HG02610 (cell line): ENCODE measurements around the gene GGT1.
"Not testable (repeated sequence)": the region's sequence is repeated elsewhere in the genome, so short reads cannot be mapped to it uniquely, and the experiment has no call there.

Experiments used
- ATAC-seq: cut with Tn5 transposase; IDR thresholded peaks from one replicate; pipeline ENCODE4 v1.9.1; 2021; ENCODE audit warnings: mild to moderate bottlenecking, moderate library complexity; ENCODE audit not compliant: unreplicated experiment

GGT1 gene

DNA sequence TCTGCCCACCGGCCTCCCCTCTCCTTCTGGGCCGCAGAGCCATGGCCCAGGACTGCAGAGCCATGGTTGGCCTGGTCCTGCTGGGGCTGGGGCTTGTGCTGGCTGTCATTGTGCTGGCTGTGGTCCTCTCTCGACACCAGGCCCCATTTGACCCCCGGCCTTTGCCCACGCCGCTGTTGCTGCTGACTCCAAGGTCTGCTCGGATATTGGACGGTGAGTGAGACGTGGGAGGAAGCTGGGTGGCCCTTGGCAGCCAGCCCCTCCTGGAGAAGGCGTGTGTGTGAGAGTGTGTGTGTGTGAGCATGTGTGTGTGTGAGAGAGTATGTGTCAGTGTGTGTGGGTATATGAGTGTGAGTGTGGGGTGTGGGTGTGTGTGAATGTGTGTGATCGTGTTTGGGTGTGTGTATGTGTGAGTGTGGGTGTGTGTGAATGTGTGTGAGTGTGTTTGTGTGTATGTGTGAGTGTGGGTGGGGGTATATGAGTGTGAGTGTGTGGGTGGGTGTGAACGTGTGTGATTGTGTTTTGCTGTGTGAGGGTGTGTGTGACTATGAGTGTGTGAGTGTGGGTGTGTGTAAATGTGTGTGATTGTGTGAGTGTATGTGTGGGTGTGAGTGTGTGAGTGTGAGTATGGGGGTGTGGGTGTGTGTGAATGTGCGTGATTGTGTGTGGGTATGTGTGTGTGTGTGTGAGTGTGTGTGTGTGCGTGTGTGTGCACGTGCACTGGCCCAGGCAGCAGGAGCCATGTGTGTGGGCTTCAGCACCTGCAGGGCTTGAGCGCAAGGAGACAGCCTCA, 30.4 kb downstream of the GGT1 start:
- ATAC-seq, result not testable (repeated sequence)

DNA sequence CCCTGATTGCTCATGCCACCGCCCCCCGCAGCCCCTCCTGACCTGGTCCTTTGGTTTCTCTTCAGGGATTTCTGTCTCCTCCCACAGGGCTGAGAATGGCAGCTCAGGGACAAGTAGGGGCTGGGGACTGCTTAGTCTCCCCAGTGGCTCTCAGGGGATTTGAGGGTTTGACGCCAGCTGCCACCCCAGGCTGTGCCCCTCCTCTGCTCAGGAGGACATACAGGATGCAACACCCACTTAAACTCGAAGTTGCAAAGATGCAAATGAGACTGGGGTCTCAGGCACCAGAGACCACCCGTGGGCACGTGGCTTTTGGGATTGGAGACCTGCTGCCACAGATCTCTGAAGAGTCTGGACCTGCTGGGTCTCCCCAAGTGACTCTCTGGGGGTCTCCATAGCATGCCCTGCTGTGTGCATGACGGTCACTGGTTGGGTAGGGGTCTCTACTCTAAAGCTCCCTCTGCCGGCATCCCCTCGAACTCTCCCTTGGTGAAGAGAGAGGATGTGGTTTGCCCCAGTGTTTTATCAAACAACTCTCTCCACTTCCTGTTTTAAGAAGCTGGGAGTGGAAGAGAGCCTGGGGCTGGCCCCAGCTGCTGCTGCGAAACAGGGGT, 31.9 kb downstream of the GGT1 start:
- not testable (repeated sequence) for ATAC-seq

DNA sequence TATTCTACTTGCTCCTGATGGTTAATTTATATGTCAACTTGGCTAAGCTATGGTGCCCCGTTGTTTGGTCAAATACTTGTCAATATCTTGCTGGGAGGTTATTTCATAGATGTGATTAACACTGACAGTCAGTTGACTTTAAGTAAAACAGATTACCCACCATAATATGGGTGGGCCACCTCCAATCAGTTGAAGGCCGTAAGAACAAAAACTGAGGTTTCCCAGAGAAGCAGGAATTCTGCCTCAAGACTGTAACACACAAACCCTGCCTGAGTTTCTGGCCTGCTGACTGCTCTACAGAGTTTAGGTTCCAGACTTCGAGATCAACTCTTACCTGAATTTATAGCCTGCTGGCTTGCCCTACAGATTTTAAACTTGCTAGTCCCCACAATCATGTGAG, 33.5 kb downstream of the GGT1 start:
- not testable (repeated sequence) for ATAC-seq

DNA sequence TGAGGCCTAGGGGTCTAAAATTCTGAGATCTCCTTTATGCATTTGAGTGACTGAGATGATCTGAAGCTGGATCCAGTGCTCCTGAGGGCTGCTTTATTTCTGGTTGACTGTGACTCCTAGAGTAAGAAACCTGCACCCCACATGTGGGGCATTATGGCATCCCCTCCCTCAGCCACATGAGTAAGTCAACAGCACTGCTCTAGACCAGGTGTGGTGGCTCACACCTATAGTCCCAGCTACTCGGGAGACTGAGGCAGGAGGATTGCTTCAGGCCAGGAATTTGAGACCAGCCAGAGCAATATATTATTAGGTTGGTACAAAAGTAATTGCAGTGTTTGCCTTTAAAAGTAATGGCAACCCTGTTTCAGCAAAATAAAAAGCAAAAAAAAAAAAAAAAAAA, 39.3 kb downstream of the GGT1 start:
- ATAC-seq, result not testable (repeated sequence)

DNA sequence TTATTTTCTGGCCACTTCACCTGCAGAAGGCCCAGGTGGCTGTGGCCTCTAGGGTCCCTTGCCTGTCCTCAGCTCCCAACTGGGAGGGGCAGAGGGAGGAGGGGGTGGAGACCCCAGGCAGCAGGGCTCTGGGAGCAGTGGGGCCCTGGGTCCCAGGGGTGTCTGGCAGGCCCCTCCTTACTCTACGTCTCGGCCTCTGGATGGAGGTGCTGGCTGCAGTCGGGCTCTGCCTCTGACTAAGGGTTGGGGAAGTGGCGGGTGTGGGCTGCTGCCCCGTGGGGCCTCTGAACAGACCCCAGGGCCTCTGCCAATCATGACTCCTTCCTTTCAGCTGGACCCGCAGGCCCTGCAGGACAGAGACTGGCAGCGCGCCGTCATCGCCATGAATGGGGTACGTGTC, 41.4 kb downstream of the GGT1 start:
- not testable (repeated sequence) for ATAC-seq

DNA sequence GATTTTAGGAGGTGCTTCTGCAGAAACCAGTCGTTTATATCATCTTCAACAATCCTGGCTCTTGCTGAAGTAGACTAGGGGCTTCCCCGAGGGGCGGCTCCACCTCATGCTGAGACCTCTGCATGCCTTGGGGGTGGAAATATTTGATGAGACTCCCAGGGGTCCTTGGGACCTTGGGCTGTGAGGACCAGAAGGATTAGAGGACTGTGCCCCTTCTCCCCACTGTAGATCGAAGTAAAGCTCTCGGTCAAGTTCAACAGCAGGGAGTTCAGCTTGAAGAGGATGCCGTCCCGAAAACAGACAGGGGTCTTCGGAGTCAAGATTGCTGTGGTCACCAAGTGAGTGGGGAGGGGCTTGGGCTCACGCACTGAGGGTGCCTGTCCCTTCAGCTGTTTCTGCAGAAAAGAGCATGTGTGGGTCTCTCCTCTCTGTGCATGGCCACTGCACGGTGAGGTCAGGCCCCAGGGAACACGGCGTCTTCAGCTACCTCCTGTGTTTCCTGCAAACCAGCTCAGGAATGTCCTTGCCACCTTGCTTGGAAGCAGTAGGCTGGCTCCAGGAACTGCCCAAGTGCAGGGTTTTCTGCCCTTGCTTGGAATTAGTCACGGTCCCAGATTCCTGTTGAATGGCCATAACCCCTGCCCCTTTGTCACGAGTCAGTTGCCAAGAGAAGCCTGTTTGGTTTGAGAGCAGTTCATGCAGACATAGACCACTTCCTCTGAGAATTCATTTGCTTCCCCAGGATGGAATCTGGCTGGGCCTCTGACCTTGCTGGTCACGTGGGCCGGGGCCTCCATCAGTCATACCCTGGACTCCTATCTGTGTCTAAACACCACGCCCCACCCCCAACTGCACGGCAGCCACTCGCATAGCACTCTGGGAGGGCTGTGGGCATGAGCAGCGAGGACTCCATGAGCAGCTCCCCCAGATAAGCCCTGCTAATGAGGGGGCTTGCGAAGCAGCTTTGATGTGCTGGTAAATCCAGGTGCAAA, 42.7 kb downstream of the GGT1 start:
- ATAC-seq, result not testable (repeated sequence)

DNA sequence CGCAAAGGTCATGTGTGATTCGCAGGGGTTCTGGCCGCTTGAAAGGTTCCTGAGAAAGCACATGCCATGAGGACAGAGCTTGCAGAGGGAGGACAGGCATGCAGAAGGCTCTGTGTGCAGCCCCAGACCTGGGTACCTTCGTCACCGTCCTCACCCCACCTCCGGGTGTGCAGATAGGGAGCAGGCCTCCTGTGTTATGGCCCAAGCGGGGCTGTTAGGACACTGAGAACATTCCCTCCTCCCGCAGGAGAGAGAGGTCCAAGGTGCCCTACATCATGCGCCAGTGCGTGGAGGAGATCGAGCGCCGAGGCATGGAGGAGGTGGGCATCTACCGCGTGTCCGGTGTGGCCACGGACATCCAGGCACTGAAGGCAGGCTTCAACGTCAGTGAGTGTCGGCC, 43.8 kb downstream of the GGT1 start:
- ATAC-seq, result not testable (repeated sequence)

DNA sequence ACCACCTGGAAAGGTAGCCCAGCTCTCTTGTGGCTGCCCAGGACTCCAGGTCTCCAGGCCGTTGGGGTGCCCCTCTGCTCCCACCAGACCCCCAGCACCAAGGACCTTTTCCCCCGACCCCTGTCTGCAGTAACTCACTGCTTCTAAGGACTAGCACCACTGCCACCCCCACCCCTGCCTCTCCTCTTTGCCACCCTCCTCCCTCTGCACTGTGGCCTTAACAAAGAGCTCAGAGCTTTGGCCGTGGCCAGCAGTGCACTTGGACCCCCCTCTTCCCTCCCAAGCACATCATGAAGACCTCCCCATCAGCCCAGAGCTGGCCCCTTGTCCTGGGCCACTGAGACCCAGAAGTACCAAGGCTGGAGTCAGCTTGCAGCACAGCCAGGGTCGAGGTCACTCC, 46.4 kb downstream of the GGT1 start:
- ATAC-seq, result not testable (repeated sequence)

DNA sequence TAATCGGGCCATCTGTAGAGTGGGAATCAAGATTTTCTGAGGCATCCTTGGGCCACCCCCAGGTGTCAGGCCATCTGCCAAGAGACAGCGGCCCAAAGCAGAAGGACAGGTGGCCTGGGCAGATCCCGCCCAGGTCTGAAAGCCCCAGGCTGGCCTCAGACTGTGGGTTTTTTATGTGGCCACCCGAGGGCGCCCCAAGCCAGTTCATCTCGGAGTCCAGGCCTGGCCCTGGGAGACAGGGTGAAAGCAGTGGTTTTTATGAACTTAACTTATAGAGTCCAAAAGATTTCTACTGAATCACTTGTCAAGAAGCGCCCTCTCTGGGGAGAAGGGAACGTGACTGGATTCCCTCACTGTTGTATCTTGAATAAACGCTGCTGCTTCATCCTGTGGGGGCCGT, 47.9 kb downstream of the GGT1 start:
- not testable (repeated sequence) for ATAC-seq

DNA sequence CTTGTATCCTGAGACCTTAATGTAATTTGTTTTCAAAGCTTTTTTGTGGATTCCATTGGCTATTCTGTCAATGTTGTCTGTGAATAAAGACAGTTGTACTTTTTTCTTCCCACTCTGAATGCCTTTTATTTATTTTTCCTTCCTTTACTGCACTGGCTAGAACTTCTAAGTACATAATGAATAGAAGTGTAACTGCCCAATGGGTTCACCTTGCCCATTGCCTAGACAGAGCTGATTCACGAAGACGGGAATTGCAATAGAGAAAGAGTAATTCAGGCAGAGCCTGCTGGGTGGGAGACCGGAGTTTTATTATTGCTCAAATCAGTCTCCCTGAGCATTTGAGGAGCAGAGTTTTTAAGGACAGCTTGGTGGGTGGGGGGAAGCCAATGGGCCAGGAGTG, 62.4 kb downstream of the GGT1 start:
- ATAC-seq, result not testable (repeated sequence)

DNA sequence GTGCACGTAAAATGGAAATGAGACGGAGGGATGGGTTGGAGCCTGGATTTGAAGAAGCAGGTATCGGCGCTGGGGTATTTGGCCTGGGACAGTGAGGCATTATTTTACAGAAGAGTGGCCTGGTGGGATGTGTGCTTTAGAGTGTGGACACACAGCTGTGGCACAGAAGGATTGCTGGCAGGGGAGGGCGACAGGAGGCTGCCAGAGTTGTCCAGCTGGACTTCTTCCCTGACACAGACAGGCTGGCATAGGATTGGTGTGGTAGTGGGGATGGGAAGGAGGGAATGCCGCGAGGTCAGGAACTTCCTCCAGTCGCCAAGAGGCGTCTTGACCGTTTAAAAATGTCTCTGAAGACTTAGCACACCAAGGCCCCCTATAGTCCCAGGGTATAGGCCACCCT, 64.9 kb downstream of the GGT1 start:
- ATAC-seq, result not testable (repeated sequence)

DNA sequence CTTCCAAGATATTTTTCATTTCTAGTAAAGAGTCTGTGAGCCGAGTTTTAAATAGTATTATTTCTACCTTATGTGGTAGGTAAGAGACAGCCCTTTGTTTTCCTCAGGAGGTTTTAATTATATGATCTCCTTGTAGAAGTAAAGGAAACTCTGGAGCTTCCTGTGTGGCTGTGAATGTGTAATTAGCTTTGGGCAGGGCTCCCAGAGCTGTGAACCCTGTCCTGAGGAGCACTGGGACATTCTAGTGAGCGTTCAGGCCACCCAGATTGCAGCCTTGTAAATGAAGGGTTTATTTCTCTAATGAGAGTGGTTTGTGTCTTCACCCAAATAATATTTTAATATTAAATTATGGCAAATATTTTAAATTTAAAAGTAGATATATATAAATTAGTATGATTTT, 69.5 kb downstream of the GGT1 start:
- ATAC-seq, result not testable (repeated sequence)
